PC-3 (cell line): ENCODE data around the gene CAD. TPM values are rescaled to one million over a fixed set of nuclear protein-coding genes. Genes with fewer than 3 reads are reported as not detected.

ENCODE experiments used
- ATAC-seq: fragments of 200-7000 bp; cut with Tn5 transposase; 2 replicates; pipeline ENCODE4 v1.9.1; 2020; ENCODE audit warnings: mild to moderate bottlenecking, moderate library complexity
- BruUV-seq: library from RNA; stranded (reverse); fragments of 400-500 nt; replicated peaks from 2 replicates; lab custom pipeline; 2021; lab: Mats Ljungman, UMichigan
- CTCF ChIA-PET: fragments of 300-600 bp; sonication (Branson Sonifier 250); formaldehyde crosslinking; loops from one replicate; lab custom pipeline; 2022; ENCODE audit warnings: antibody characterized with exemption; lab: Charles Lee
- POLR2A ChIA-PET: fragments of 300-600 bp; sonication (Branson Sonifier 250); formaldehyde crosslinking; loops from one replicate; lab custom pipeline; 2022; ENCODE audit warnings: antibody characterized with exemption; ENCODE audit not compliant: unreplicated experiment; lab: Charles Lee
- DNase-seq: peaks from one replicate; pipeline ENCODE4 v3.0.0-alpha.2; 2015
- H2AFZ ChIP-seq: fragments of 300-600 bp; sonication (generic); 2 replicates; pipeline ENCODE4 v1.6.0; 2016; ENCODE audit warnings: antibody characterized with exemption, low read length
- H3F3A ChIP-seq: fragments of 300-600 bp; sonication (generic); one replicate; pipeline ENCODE4 v1.6.0; 2017; ENCODE audit warnings: antibody characterized with exemption, low read length, control low read depth, mild to moderate bottlenecking; ENCODE audit not compliant: unreplicated experiment
- H3K27ac ChIP-seq: fragments of 300-600 bp; sonication (generic); 2 replicates; pipeline ENCODE4 v1.5.1; 2016; ENCODE audit warnings: mild to moderate bottlenecking, low read length
- H3K27me3 ChIP-seq: fragments of 300-600 bp; sonication (generic); 2 replicates; pipeline ENCODE4 v1.6.1; 2016; ENCODE audit warnings: low read length, mixed read lengths
- H3K36me3 ChIP-seq: fragments of 300-600 bp; sonication (generic); 2 replicates; pipeline ENCODE4 v1.6.1; 2016; ENCODE audit warnings: low read depth, mixed run types, low read length, mixed read lengths
- H3K4me1 ChIP-seq: fragments of 300-600 bp; sonication (generic); 2 replicates; pipeline ENCODE4 v1.5.1; 2016; ENCODE audit warnings: low read length; ENCODE audit not compliant: insufficient read depth
- H3K4me2 ChIP-seq: fragments of 300-600 bp; sonication (generic); 2 replicates; pipeline ENCODE4 v1.6.0; 2016; ENCODE audit warnings: low read length
- H3K4me3 ChIP-seq: fragments of 300-600 bp; sonication (generic); 2 replicates; pipeline ENCODE4 v1.5.1; 2016; ENCODE audit warnings: mild to moderate bottlenecking, low read length, mixed read lengths
- H3K79me2 ChIP-seq: fragments of 300-600 bp; sonication (generic); 2 replicates; pipeline ENCODE4 v1.6.1; 2017; ENCODE audit warnings: low read length, mixed read lengths
- H3K9ac ChIP-seq: fragments of 300-600 bp; sonication (generic); 2 replicates; pipeline ENCODE4 v1.6.0; 2016; ENCODE audit warnings: mild to moderate bottlenecking, low read length
- H3K9me2 ChIP-seq: fragments of 300-600 bp; sonication (generic); replicated peaks from 2 replicates; pipeline ENCODE4 v1.6.1; 2016; ENCODE audit warnings: mixed run types, low read length, mixed read lengths
- H3K9me3 ChIP-seq: fragments of 300-600 bp; sonication (generic); 2 replicates; pipeline ENCODE4 v1.6.1; 2016; ENCODE audit warnings: low read length, mixed read lengths
- H4K20me1 ChIP-seq: fragments of 300-600 bp; sonication (generic); 2 replicates; pipeline ENCODE4 v1.6.1; 2016; ENCODE audit warnings: low read length, mixed read lengths
- CTCF ChIP-seq: fragments of 300-600 bp; sonication (generic); conservative IDR thresholded peaks from 2 replicates; pipeline ENCODE4 v1.5.1; 2017; ENCODE audit warnings: antibody characterized with exemption, low read depth, mild to moderate bottlenecking, low read length
- EZH2 ChIP-seq: fragments of 300-600 bp; sonication (generic); IDR thresholded peaks from one replicate; pipeline ENCODE4 v1.6.1; 2017; ENCODE audit warnings: antibody characterized with exemption, mild to moderate bottlenecking, low read length; ENCODE audit not compliant: unreplicated experiment
- EZH2phosphoT487 ChIP-seq: fragments of 300-600 bp; sonication (generic); IDR thresholded peaks from 2 replicates; pipeline ENCODE4 v1.6.1; 2018; ENCODE audit warnings: mild to moderate bottlenecking, antibody characterized with exemption, low read length, borderline replicate concordance
- intact Hi-C: fragments of 100-400 bp; cut with micrococcal nuclease; formaldehyde crosslinking; loops from 2 replicates; pipeline ENCODE4 v1.9.0; 2023
- total RNA-seq: library from RNA; depleted of rRNA; stranded (reverse); fragments of >200 nt; gene quantifications from 2 replicates; pipeline ENCODE4 v1.2.3, GENCODE V29; 2014

Gene CAD
- total RNA-seq, 1 experiment from 2014 or later = 85.9 TPM

GRCh38 chr2:27182346-27182745 lies 34.8 kb upstream of the CAD start:
- Histone ChIP-seq H4K20me1 (no peaks in the 10 kb centered on the region), H3K27me3 (peaks cover 26% of the 10 kb centered on the region), H3F3A (no peaks in the 10 kb centered on the region), H3K9ac (no peak overlapping the region), H3K79me2 (no peaks in the 10 kb centered on the region), H3K4me1 (no peaks in the 10 kb centered on the region), H3K9me2 (no peaks in the 10 kb centered on the region), H3K9me3 (no peaks in the 10 kb centered on the region), H3K36me3 (no peaks in the 10 kb centered on the region), H3K27ac (no peak overlapping the region), H2AFZ (no peak overlapping the region), H3K4me2 (no peak overlapping the region), H3K4me3 (no peak overlapping the region)
- POLR2A ChIA-PET = no interaction called here
- TF ChIP-seq CTCF (no peak), EZH2 (no peak), EZH2phosphoT487 (no peak)
- DNase-seq = no peak
- CTCF ChIA-PET = no interaction called here
- BruUV-seq = no TSS peak
- ATAC-seq = no peak
- intact Hi-C loops = no loop called here

GRCh38 chr2:27184115-27184514 lies 33.1 kb upstream of the CAD start:
- CTCF ChIA-PET = no interaction called here
- Histone ChIP-seq H3K27me3 (peaks cover 13% of the 10 kb centered on the region), H4K20me1 (no peaks in the 10 kb centered on the region), H3K9me3 (no peaks in the 10 kb centered on the region), H3K4me2 (no peak overlapping the region), H2AFZ (no peak overlapping the region), H3K4me1 (no peaks in the 10 kb centered on the region), H3K79me2 (no peaks in the 10 kb centered on the region), H3K4me3 (no peak overlapping the region), H3F3A (no peaks in the 10 kb centered on the region), H3K9me2 (no peaks in the 10 kb centered on the region), H3K36me3 (no peaks in the 10 kb centered on the region), H3K27ac (no peak overlapping the region), H3K9ac (no peak overlapping the region)
- intact Hi-C loops = no loop called here
- no peak for TF ChIP-seq EZH2phosphoT487
- DNase-seq = no peak
- no TSS peak for BruUV-seq
- no peak for ATAC-seq
- POLR2A ChIA-PET = no interaction called here

GRCh38 chr2:27185331-27186026 lies 31.7 kb upstream of the CAD start:
- Histone ChIP-seq H3K79me2 (no peaks in the 10 kb centered on the region), H3F3A (no peaks in the 10 kb centered on the region), H3K4me2 (no peak overlapping the region), H3K9me2 (no peaks in the 10 kb centered on the region), H3K9ac (no peak overlapping the region), H3K4me1 (no peaks in the 10 kb centered on the region), H3K36me3 (no peaks in the 10 kb centered on the region), H3K9me3 (no peaks in the 10 kb centered on the region), H3K4me3 (no peak overlapping the region), H3K27ac (no peak overlapping the region), H4K20me1 (no peaks in the 10 kb centered on the region), H2AFZ (0 out of 2 replicates have a peak overlapping the region, but pooled peaks have one; percentile 42), H3K27me3 (peaks cover 4% of the 10 kb centered on the region; the same call in 1 of the 2 replicates)
- CTCF ChIA-PET = no interaction called here
- intact Hi-C loops = no loop called here
- POLR2A ChIA-PET = no interaction called here
- TF ChIP-seq CTCF (no peak), EZH2 (no peak), EZH2phosphoT487 (no peak)
- DNase-seq (no peak), ATAC-seq (no peak)
- BruUV-seq = no TSS peak
